ENCODE data around the gene C2orf81. TPM values are rescaled to one million over a fixed set of nuclear protein-coding genes. Genes with fewer than 3 reads are reported as not detected.

The C2orf81 gene
- total RNA-seq, 1 donor = 0.86 TPM

DNA sequence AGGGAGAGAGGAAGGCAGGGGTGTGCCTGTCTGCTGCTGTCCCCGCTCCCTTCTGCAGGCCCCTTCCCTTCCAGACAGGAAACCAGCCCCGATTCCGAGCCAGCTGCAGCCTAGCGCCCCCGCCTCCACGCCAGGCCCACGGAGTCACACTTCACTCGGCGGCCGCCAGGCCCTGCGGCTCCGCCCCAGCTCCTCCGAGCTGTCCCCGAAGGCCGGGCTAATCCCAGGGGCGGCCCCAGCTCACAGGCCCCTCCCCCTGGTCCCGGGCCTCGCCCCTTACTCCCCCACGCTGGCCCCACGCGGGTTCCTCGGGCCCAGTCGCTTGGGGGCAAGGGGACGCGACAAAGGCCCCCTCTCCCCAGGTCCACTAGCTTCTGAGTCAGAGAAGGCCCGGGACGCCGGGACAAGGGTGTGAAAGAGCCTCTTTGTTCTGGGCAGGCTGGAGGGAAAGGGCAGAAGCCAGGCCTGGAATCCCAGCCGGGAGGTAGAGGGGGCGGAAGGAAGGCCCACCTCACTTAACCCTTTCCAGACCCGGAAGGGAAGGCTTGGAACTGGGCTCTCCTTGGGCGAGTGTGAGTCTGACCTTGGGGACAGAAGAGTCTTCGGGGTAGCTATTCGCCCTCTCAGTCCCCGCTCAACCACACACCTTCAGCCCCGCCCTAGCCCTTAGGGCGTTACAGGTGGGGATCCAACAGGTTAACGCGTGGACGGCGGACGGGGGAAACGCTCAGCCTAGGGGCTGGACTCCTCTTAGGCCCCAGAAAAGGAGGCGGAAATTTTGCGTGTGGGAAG, 19.2 kb upstream of the C2orf81 start:
- DNase-seq (ENCODE audit: low read depth) = peak; percentile 85
- peak; percentile 32 for TF ChIP-seq CTCF (IDR thresholded peaks at IDR 0.05; ENCODE audit: insufficient read depth, low read depth, low read length)
- peak overlapping the region; percentile 59 for H3K4me3 ChIP-seq (ENCODE audit: low read depth, low read length)

DNA sequence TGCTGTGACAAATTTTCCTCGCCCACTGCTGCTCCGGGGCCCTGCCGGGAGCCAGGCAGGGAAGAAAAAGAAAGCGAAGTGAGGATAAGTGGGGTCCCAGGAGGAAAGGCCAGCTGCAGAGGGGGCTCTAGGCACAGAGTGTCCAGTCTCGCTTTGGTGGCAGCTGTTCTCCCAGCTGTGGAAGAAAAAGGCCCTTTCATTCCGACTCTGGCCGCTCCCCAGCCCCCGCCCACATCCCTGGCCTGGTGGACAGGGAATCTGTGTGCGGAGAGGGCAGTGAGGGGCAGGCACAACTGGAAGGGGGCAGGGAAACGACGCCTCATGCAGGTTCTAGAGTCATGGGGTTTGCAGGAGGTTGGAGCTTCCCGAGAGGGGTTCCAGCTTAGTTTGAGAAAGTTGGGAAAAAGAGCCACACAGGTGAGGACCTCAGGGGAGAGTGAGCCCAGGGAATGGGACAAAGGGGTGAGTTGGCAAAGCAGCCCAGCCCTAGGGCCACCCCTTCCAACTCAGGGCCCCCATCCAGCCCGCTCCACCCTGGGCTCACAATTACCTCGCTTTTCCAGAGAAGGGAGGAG, 18.5 kb upstream of the C2orf81 start:
- no peak for TF ChIP-seq CTCF (IDR thresholded peaks at IDR 0.05; ENCODE audit: insufficient read depth, low read depth, low read length)
- H3K4me3 ChIP-seq (ENCODE audit: low read depth, low read length) = peak overlapping the region; percentile 59
- DNase-seq (ENCODE audit: low read depth) = peak; percentile 60

DNA sequence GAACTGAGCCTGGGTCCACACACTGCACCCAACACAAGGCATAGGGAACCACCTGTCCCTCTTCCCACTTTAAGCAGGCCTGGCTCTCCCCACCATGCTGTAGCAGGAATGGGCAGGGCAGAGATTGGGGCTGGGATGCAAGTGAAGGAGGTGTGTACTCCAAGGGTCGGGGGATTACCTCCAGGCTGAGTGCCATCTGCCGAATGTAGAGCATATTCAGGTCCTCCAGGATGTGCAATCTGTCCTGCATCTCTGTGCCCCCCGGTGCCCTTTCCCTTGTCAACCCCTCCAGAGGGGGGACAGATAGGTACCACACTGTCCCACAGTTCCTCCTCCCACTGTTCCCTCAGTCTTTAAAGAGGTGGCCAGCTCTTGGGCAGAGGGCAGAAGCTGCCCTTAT, 18.0 kb upstream of the C2orf81 start:
- TF ChIP-seq CTCF (IDR thresholded peaks at IDR 0.05; ENCODE audit: insufficient read depth, low read depth, low read length) = no peak
- peak overlapping the region; percentile 59 for H3K4me3 ChIP-seq (ENCODE audit: low read depth, low read length)
- DNase-seq (ENCODE audit: low read depth) = no peak

DNA sequence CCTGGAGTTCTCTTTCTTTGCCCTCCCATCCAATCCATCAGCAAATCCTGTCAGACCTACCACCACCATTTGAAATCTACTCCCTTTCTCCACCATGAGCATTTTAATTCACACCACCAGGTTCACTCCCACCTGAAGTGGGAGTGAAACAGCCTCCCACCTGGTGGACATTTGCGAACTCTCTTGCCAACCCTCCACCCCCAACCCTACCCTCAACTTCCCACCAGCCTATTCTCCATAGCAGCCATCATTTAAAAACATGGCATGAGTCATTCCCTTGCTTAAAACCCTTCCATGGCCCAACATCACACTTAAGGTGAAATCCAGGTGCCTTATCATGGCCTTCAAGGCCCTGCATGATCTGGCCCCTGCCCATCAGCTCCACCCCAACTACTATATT, 16.8 kb upstream of the C2orf81 start:
- TF ChIP-seq CTCF (IDR thresholded peaks at IDR 0.05; ENCODE audit: insufficient read depth, low read depth, low read length) = no peak

GRCh38 chr2:74436848-74437695, 15.7 kb upstream of the C2orf81 start:
- DNase-seq (ENCODE audit: low read depth) = peak; percentile 29
- H3K4me3 ChIP-seq (ENCODE audit: low read depth, low read length) = no peak overlapping the region
- no peak for TF ChIP-seq CTCF (IDR thresholded peaks at IDR 0.05; ENCODE audit: insufficient read depth, low read depth, low read length)

More for the DNA sequence above, 16.8 kb upstream of the C2orf81 start:
- H3K4me3 ChIP-seq (ENCODE audit: low read depth, low read length) = no peak overlapping the region
- no peak for DNase-seq (ENCODE audit: low read depth)

- no peak for TF ChIP-seq CTCF (IDR thresholded peaks at IDR 0.05; ENCODE audit: insufficient read depth, low read depth, low read length)
- H3K4me3 ChIP-seq (ENCODE audit: low read depth, low read length) = no peak overlapping the region
- no peak for DNase-seq (ENCODE audit: low read depth)
Observed at GRCh38 chr2:74436111-74436805, 14.8 kb upstream of the C2orf81 start.

All from fibroblast of villous mesenchyme (primary cell).